Urinary bladder (tissue), 4 donors: ENCODE results near the gene NR3C1. TPM values are rescaled to one million over a fixed set of nuclear protein-coding genes. Genes with fewer than 3 reads are reported as not detected.

Source experiments
- DNase-seq: peaks from one replicate; pipeline ENCODE4 v3.0.0-alpha.2; 2015; ENCODE audit errors: extremely low spot score
- H3K27ac ChIP-seq: one replicate; pipeline ENCODE4 v1.5.1; 2013; ENCODE audit warnings: low read depth, mild to moderate bottlenecking, moderate library complexity
- H3K36me3 ChIP-seq: one replicate; pipeline ENCODE4 v1.6.1; 2013; ENCODE audit warnings: mild to moderate bottlenecking, moderate library complexity; ENCODE audit not compliant: insufficient read depth
- H3K4me1 ChIP-seq: one replicate; pipeline ENCODE4 v1.6.1; 2013; ENCODE audit warnings: mild to moderate bottlenecking, moderate library complexity; ENCODE audit not compliant: insufficient read depth
- H3K4me3 ChIP-seq: one replicate; pipeline ENCODE4 v1.5.1; 2013; ENCODE audit warnings: low read depth, low read length
- WGBS: extraction: QIAGEN DNeasy Blood & Tissue Kit; methylation state at CpG from one replicate; pipeline ENCODE4 v1.1.7; 2013; 5-methylcytosine and 5-hydroxymethylcytosine counted together
- polyA plus RNA-seq: library from polyadenylated mRNA; stranded (reverse); fragments of 200-250 nt; gene quantifications from one replicate; pipeline ENCODE4 v1.2.3, GENCODE V29; 2013
- total RNA-seq: library from RNA; depleted of rRNA; stranded (reverse); fragments of >200 nt; gene quantifications from one replicate; pipeline ENCODE4 v1.2.3, GENCODE V29; 2014
- donor health status: healthy with polysubstance abuse.
- donor health status: healthy.

NR3C1 gene
- total and polyA plus RNA-seq, 2 donors = 29.2 to 80.2 TPM

DNA sequence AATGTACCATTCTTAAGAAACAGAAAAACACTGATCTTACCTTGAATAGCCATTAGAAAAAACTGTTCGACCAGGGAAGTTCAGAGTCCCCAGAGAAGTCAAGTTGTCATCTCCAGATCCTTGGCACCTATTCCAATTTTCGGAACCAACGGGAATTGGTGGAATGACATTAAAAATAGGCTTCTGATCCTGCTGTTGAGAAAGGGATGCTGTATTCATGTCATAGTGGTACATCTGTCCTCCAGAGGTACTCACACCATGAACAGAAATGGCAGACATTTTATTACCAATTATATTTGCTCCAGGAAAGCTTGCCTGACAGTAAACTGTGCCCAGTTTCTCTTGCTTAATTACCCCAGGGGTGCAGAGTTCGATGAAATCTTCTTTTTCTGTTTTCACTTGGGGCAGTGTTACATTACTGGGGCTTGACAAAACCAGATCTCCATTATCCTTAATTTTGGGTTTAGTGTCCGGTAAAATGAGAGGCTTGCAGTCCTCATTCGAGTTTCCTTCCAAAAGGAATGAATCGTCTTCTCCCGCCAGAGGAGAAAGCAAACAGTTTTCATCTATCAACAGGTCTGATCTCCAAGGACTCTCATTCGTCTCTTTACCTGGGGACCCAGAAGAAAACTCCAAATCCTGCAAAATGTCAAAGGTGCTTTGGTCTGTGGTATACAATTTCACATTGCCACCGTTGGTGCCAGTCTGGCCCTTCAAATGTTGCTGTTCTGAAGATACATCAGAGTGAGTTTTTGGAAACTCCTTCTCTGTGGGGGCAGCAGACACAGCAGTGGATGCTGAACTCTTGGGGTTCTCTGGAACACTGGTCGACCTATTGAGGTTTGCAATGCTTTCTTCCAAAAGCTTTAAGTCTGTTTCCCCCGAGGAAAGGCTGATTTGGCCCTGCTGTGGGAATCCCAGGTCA is 3.6 kb downstream of the NR3C1 start:
- 64% methylated on average over 12 of the region's 12 CpGs for WGBS
- Histone ChIP-seq H3K4me1 (no peaks in the 10 kb centered on the region), H3K27ac (no peak overlapping the region), H3K36me3 (no peaks in the 10 kb centered on the region), H3K4me3 (peak overlapping the region; percentile 29)
- no peak for DNase-seq

DNA sequence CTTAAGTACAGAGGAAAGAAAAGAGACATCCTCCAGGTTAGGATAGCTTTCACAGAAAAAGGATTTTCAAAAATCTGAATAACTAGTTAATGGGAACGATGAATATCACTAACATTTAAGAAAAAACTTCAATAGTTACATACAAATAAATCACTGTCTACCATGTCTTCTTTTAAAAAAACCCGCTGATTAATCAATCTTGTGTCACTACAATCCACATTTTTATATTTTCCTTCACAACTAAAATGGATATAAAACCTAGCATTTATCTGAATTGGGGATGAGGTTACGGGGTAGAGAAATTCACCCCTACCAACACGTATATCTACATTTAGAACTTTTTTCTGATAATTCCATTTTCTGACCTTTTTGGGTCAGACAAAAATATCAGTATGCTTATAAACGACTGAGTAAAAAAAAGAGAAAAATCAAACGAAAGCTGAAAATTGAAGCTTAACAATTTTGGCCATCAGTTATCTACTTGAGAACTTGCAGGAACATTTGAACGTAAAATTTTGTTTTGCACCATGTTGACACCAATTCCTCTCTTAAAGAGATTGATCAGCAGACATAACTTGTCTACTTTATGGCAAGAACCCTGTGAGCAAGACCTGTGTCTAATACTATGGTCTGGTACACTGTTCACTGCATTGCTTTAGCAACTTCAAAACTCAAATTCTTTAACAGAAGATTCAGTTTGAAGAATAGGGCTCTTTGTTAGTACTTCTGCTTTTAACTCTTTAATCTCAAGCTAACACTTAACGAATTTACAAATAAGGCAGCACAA is 4.8 kb downstream of the NR3C1 start:
- H3K36me3 ChIP-seq = no peaks in the 10 kb centered on the region
- peak overlapping the region; percentile 37 for H3K4me3 ChIP-seq
- no peak overlapping the region for H3K27ac ChIP-seq
- no peaks in the 10 kb centered on the region for H3K4me1 ChIP-seq
- no peak for DNase-seq
- WGBS = 64% methylated on average over 8 of the region's 8 CpGs

DNA sequence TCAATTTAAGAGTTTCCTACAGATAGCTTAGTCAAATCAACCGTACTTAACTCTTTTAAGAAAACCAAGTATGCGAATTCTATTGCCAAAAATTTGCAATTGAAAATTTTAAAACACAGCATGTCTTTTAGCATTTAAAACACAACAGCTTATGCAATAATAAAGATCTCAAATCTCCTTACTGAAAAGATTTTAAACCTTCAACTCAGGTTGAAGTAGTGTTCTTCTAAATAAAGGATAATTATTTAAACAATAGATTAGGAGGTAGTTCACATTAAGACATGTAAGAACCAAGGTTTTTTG is 5.5 kb downstream of the NR3C1 start:
- no peaks in the 10 kb centered on the region for H3K4me1 ChIP-seq
- H3K36me3 ChIP-seq = no peaks in the 10 kb centered on the region
- no peak overlapping the region for H3K27ac ChIP-seq
- DNase-seq = no peak
- 65% methylated on average over 2 of the region's 2 CpGs for WGBS
- no peak overlapping the region for H3K4me3 ChIP-seq

DNA sequence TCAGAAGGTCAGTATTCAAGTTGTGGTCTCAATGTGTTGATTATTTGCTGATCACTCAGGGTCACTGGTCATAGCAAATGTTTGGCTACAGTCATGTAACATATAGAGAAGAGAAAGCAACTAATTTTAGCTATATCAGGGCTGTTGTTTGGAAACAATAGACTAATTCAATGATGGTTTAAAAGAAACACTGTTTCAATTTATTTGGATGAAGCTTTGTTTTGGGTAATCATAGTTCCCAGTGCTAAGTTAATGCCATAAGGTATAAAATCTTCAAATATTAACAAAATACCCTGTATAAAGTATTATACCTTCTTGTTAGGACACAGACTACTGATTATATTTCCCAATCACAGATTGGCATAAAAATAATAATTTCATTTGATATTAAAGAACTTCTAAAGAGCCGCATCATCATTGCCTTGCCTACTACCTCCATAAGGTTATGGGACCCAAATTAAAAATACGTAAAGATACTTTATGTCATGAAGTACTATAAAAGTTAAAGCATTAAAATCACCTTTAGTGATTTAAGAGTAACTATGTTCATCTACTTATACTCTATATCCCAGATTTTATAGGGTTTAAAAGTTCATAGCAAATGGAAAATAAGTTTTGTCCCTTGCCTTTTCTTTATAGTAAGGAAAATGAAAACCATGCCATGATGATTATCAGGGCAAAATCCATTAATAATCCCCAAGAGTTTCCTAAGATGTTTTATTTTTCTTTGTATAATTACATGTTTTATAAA is 6.0 kb downstream of the NR3C1 start:
- H3K27ac ChIP-seq = no peak overlapping the region
- no peaks in the 10 kb centered on the region for H3K4me1 ChIP-seq
- no peaks in the 10 kb centered on the region for H3K36me3 ChIP-seq
- H3K4me3 ChIP-seq = no peak overlapping the region
- no peak for DNase-seq
- WGBS = 92% methylated on average over 2 of the region's 2 CpGs

DNA sequence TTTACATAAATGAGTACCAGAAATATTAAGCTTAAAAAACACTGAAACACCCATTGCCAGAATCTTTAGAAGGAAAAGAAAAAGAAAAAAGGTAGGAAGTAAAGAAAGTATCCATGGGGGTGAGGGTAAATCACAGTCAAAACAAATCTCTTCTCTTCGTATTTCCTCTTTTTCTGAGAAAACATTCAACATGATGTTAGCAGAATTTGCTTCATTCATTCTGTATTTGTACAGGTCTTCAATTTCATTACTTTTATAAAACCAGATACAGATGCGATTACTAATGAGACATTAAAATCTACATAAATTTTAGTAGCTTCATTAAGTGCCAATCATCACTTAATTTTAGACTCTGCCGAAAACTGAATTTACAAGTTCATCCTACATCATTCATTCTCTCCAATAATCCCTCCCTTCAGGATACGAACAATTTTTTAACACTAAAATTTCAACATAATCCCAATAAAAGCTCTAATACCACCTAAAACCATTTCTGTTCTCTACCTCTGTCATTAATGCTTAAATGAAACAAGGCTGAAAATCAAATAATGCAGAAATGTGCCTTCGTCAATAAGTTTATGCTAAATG is 7.0 kb downstream of the NR3C1 start:
- Histone ChIP-seq H3K36me3 (no peaks in the 10 kb centered on the region), H3K27ac (no peak overlapping the region), H3K4me3 (no peak overlapping the region), H3K4me1 (no peaks in the 10 kb centered on the region)
- no peak for DNase-seq
- 74% methylated on average over 5 of the region's 5 CpGs for WGBS

DNA sequence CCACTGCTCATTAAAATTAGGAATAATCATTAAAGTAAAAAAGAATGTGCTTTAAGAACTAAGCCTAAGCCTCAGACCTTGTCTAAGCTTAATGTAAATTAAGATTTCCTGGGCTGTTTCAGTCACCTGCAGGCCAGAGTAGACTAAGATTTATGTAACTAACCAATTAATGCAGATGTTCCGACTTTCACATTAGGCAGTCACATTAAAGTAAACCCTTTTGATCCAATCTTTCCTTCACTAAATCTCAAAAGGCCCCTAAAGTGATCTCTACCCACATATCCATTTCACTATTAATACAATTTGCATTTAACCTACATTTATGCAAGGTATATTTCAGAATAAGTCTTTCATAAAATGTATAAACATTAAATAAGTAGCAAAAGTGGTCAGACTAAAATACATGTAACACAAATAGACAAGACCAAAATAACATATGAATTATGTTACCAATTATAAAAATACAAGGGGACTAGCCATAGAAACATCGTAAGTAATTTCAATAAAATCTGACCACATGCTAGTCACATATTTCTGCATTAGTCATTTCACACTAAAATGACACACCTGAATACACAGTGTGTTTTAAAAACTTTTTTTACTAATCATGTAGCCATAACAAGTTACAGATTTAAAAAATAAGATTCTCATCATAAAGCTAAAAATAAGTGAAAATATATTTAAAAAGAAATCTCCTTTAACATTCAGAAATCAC is 7.7 kb downstream of the NR3C1 start:
- H3K36me3 ChIP-seq = no peaks in the 10 kb centered on the region
- H3K27ac ChIP-seq = no peak overlapping the region
- DNase-seq = no peak
- WGBS = 64% methylated on average over 2 of the region's 2 CpGs
- H3K4me3 ChIP-seq = no peak overlapping the region
- H3K4me1 ChIP-seq = no peaks in the 10 kb centered on the region

DNA sequence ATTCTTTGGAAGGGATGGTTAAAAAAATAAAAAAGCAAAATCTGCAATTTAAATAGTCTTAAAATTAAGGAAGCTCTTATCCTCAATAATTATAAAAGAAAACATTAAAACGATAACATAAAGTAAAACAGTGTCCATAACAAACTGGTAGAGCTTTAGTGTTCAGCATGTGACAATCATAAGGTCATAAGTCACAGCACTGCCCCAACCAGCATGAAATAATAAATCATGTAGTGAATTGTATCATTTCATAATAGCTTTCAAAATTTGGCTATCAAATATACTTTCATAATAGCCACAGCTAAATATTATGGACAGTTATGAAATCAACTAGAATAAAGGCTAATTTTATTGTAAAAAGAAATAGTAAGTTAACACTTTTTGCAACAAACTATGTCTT is 10.0 kb downstream of the NR3C1 start:
- DNase-seq = no peak
- Histone ChIP-seq H3K27ac (no peak overlapping the region), H3K4me1 (no peaks in the 10 kb centered on the region), H3K4me3 (no peak overlapping the region), H3K36me3 (no peaks in the 10 kb centered on the region)
- WGBS = 74% methylated on average over 1 of the region's 1 CpG

DNA sequence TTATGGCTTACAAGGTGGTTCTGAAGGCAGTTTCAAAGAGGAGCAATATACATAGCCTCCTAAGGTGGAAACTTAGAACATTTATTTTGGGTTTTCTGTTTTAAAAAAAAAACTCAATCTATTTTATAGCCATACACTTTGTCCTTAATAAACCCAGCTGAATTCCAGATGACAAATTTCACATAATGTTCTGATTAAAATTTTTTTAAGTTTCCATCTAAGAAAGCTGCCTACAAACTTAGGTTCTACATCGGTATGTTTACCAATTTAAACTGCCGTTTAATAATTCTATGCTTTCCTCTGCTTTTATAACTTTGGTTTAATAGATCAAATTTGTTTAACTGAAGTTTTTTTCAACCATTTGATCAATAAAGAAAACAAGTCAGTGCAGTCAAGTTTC is 12.5 kb downstream of the NR3C1 start:
- no peaks in the 10 kb centered on the region for H3K36me3 ChIP-seq
- no peaks in the 10 kb centered on the region for H3K4me1 ChIP-seq
- WGBS = 67% methylated on average over 2 of the region's 2 CpGs
- no peak overlapping the region for H3K4me3 ChIP-seq
- no peak overlapping the region for H3K27ac ChIP-seq
- no peak for DNase-seq

DNA sequence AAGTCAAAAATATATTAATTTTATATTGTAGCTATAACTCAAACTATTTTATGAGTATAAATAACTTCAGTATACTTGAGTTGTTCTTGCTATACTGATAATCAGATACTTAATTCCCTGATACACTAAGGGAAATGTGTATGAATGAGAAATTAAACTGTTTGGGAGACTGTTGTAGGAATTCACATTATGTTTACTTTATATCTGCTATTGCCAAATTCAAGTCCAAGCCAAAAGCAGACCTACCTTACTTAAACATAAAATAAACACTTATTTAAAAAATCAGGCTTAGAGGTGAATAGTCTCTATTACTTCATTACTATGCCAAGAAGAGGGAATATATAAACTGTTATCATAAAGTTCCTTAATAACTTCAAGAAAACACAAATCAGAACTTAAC is 13.2 kb downstream of the NR3C1 start:
- Histone ChIP-seq H3K4me1 (no peaks in the 10 kb centered on the region), H3K27ac (no peak overlapping the region), H3K4me3 (no peak overlapping the region), H3K36me3 (no peaks in the 10 kb centered on the region)
- no peak for DNase-seq

DNA sequence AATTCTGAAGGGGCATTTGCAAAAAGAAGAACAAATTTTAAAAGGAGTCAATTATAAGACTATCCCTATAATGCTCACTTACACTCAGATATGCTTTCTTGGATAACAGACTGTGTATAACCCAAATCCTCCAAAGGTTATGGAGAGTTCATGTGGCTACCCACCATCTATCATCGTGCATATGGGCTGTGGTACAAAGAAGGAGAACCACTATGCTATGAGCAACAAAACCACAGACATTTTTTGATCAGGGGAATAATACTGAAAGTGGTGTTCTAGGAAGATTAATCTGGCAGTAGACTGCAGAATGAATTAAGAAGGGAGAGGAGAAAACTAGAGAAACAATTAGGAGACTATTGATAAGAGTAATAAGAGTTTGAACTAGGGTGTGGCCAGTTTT is 16.8 kb downstream of the NR3C1 start:
- no peaks in the 10 kb centered on the region for H3K4me1 ChIP-seq
- no peak overlapping the region for H3K27ac ChIP-seq
- no peak overlapping the region for H3K4me3 ChIP-seq
- H3K36me3 ChIP-seq = no peaks in the 10 kb centered on the region
- DNase-seq = no peak
- 75% methylated on average over 1 of the region's 1 CpG for WGBS

DNA sequence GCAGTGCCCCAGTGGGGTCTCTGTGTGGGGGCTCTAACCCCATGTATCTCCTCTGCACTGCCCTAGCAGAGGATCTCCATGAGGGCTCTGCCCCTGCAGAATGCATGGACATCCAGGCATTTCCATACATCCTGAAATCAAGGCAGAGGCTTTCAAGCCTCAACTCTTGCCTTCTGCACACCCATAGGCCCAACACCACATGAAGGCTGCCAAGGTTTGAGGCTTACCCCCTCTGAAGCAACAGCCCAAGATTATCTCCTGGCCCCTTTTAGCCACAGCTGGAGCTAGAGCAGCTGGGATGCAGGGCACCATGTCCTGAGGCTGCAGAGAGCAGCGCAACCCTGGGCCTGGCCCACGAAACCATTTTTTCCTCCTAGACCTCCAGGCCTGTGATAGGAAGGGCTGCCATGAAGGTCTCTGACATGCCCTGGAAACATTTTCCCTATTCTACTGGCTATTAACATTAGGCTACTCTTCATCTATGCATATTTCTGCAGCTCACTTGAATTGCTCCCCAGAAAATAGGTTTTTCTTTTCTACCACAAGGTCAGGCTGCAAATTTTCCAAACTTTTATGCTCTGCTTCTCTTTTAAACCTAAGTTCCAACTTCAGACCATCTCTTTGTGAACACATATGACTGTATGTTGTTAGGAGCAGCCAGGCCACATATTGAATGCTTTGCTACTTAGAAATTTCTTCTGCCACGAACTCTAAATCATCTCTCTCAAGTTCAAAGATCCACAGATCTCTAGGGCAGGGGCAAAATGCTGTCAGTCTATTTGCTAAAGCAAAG is 18.4 kb downstream of the NR3C1 start:
- no peak overlapping the region for H3K27ac ChIP-seq
- no peak for DNase-seq
- no peaks in the 10 kb centered on the region for H3K36me3 ChIP-seq
- H3K4me3 ChIP-seq = no peak overlapping the region
- WGBS = 83% methylated on average over 3 of the region's 3 CpGs
- H3K4me1 ChIP-seq = no peaks in the 10 kb centered on the region

DNA sequence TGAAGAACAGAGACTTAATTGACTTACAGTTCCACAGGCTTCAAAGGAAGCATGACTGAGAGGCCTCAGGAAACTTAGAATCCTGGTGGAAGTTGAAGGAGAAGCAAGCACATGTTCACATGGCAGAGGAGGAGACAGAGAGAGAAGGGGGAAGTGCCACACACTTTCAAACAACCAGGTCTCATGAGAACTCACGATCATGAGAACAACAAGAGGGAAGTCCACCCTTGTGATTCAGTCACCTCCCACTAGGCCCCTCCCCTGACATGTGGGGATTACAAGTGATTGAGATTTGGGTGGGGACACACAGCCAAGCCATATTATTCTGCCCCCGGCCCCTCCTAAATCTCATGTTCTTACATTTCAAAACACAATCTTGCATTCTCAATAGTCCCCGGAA is 19.5 kb downstream of the NR3C1 start:
- no peak for DNase-seq
- Histone ChIP-seq H3K36me3 (no peaks in the 10 kb centered on the region), H3K4me1 (no peaks in the 10 kb centered on the region), H3K27ac (no peak overlapping the region), H3K4me3 (no peak overlapping the region)
- 91% methylated on average over 3 of the region's 3 CpGs for WGBS
